ENCODE data around the gene SLC7A5.
"Not testable (repeated sequence)": the region's sequence is repeated elsewhere in the genome, so short reads cannot be mapped to it uniquely, and the experiment has no call there.

The SLC7A5 gene

DNA sequence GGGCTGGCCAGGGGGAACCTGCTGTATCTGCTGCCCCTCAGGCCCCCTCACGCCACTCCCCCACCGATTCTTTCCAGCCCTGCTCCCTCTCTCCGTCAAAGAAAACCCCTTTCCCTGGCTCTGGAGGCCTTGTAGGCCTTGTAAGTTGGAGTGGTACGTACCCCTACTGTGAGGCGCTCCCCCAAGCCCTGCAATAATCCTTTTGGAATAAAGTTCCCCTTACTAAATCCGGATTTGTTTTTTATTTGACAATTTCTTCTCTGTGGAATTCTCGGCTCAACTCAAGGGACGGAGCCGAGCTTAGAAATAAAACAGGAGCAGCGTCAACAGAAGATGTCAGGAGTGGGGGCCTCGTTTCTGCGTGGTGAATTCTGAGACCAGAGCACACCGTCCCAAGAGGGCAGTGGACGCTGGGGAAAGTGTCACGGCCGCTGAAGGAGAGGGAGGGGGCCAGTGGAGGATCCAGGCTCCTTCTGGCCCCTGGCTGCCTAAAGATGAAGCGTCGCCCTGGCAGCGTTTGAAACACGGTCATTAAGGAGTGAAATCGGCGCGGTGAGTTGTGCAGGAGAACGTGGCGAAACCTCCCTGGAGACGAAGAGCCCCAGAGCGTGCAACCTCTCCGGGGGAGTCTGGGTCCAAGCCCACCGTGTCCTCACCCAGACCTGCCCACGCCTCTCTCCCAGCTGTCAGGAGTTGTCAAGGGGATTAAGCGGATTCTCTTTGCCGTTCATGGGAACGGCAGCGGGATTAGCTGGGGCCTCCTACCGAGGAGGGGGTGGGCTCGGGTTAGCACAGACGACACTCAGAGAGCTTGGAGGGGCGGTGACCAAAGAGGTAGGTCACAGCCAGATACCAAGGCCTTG, 47.0 kb downstream of the SLC7A5 start:
- no peak for DNase-seq (ENCODE audit: low read depth in 2 of 2)

DNA sequence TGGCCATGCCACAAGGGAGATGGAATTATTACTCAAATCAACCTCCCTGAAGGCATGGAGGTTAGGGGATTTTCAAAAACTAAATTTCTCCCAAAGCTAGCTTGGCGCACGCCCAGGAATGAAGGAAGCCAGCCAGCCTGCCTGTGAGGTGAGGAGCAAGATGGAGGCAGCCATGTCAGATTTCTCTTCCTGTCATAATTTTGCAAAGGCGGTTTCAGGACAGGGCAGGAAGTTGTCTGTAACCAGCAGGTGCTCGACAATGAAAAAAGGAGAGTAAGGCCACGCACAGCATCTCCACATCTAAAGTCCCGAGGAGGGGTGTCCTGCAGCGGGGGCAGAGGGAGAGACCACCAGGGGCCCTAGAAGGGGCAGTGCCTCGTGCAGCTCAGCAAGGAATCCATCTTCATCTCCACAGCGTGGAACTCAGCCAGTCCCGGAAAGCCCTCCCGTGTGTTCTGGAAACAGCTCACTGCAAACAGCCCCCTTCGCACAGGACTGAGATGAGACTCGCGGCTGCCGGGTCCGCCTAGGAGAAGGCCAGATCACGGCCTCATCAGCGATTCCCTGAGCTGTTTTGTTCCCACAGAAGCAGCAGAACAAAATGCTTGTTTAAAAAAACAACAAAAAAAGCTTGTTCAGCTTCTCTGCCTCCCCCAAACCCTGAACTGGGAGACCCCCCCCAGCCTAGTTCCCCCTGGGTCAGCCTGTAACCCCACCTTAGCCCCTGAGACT, 47.8 kb downstream of the SLC7A5 start:
- no peak for DNase-seq (ENCODE audit: low read depth in 2 of 2)

DNA sequence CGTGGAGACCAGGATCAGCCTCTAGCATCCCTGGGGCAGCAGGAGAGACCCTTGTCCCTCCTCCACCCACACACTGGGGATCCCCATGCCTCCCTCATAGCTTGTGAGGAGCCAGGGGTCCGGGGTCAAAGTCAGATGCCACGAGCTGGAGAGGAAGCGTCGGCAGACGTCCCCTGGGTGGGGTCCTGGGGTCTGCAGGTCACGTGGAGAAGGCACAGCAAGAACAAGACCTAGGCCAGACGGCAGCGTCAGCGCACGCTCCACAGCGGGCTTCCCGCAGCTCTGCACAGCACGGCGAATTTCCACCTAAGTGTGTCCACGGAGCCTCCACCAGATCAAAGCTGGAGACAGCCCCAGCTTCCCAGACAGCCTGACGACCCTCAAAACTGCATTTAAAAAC, 49.3 kb downstream of the SLC7A5 start:
- DNase-seq (ENCODE audit: low read depth in 2 of 2) = no peak

DNA sequence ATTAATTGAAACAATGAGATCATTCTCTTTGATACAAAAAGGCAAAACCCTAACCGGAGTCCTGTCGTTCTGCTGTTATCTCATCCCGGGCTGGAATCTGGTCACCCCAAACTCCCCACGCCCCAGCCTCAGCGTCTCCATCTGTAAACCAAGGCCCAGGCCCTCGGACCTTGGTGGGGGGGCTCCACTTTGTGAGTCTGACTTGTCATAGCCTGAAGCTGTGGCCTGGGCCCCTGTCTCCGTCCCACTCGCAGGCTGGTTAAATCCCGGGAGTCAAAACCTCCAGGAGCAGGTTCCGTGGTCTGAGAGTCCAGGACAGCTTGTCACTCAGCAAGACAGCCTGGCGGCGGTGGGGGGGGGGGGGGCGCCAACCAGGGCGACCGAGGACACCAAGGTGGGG, 50.0 kb downstream of the SLC7A5 start:
- DNase-seq (ENCODE audit: low read depth in 2 of 2) = no peak

DNA sequence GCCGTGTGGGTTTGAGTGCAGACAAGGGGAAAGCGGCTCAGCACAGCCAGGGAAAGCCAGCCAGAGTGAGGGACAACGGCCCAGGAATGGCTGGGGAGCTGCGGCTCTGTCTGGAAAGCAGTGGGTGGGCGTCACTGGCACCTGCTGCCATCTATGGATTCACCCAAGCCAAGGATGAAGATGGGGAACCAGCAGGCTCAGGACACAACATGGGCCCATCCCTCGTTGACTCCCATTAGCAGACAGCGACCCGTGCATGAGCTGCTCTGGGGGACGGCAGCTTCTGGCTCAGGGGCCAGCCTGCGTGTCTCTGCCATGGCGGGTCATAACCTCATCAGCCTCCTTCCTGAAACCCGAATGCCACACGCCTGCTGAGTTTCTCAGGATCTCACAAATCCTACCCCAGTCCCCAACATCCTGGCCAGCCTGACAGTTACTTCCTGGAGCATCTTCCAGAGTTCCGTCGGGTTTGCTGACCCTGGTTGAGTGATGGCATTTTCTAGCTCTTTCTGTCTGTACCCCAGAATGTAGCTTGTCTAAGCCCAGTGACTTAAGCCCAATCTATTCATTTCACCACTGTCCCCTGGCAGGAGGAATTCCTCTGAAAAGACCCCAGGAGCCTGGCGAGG, 50.7 kb downstream of the SLC7A5 start:
- no peak for DNase-seq (ENCODE audit: low read depth in 2 of 2)

DNA sequence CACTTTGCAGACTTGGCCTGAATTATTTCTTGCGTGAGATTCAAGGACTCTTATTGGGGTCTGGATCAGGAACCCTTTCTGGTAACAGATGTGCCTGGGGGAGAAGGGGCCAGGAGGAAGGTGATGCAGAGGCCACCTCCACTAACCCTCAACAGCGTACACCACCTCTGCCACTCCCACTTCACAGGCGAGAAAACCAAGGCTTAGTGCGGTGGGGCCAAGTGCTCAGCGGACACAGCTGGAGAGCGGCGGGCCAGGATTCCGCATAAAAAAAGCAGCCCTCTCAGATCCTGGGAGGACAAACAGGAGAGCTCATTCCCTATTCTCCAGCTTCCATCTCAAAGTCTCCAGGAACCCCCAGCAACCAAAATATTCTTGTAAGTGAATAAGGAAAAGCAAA, 51.4 kb downstream of the SLC7A5 start:
- DNase-seq (ENCODE audit: low read depth in 2 of 2) = no peak

DNA sequence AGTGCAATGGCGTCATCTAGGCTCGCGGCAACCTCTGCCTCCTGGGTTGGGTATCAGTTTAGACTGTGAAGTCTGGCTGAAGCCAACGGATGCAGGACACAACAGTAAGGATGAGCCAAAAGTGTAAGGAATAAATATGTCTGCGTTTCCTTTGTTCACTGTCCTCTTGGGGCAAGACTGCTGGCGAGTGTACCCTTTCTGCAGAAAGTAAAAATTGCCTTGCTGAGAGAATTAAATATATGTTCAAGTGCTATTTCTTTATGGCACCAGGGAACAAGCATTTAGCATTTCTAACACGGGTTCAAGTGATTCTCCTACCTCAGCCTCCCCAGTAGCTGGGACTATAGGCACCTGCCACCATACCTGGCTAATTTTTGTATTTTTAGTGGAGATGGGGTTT, 51.9 kb downstream of the SLC7A5 start:
- not testable (repeated sequence) for DNase-seq (ENCODE audit: low read depth in 2 of 2)

DNA sequence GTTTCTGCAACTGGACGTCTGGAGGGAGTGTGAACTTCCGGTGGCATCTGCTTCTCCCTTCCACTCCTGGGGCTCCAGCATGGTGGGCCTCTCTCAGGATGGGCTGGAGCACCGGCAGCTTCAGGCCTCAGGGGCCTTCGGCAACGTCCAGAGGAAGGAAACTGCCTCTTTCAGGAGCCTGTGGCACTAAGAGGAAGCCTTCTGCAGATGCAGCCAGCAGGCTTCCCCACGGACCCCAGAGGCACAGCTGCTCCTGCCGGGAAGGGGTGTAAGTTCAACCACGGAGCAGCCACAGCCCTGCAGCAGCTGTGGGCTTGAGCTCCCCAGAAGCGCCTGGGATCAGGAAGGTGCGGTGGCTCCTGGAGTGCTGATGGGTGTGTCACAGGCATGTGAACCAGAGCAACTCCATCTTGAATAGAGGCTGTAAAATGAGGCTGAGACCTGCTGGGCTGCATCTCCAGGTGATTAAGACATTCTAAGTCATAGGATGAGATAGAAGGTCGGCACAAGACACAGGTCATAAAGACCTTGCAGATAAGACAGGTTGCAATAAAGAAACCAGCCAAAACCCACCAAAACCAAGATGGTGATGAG, 52.7 kb downstream of the SLC7A5 start:
- DNase-seq (ENCODE audit: low read depth in 2 of 2) = no peak

DNA sequence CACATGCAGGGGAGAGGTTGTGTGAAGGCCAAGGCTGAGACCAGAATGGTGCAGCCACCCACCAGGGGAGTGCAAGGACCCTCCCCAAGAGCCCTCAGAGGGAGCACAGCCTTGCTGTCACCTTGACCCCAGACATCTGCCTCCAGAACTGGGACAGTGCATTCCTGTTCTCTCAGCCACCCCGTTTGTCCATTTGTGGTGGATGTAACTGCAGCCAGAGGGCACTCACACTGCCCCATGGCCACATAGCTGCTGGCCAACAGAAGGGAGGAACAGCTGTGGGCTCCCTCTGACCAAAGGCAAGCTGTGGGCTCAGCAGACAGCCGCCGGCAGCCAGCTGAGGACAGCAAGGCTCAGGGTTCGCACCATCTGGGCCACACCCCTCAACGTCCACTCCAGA, 53.7 kb downstream of the SLC7A5 start:
- no peak for DNase-seq (ENCODE audit: low read depth in 2 of 2)

DNA sequence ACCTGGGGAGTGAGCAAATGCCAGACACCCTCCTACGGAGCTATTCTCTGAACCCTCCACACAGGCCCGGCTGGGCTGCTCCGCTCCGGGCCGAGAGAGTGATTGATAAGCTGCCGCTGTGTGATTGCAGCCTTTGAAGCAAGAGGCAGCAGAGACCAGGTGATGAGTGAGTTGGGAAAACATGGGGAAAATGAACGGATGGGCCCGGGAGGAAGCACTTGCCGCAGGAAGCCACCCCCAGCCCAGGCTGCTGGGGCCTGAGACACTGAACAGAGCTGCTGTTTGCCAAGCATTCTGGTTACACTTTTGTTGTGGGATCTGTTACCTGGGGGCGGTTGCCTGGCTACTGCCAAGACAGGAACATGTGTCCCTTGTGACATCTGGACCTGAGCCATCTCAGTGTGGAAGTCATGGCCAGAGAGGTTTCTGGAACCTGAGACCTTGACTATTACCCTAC, 57.1 kb downstream of the SLC7A5 start:
- DNase-seq (ENCODE audit: low read depth in 2 of 2) = no peak

DNA sequence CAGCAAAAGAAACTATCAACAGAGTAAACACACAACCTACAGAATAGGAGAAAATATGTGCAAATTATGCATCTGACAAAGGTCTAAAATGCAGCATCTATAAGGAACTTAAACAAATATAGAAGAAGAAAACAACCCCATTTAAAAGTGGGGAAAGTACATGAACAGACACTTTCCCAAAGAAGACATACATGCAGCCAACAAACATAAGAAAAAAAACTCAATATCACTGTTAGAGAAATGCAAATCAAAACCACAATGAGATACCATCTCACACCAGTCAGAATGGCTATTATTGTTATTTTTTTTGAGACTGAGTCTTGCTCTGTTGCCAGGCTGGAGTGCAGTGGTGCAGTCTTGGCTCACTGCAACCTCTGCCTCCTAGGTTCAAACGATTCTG, 57.9 kb downstream of the SLC7A5 start:
- DNase-seq (ENCODE audit: low read depth in 2 of 2) = not testable (repeated sequence)

DNA sequence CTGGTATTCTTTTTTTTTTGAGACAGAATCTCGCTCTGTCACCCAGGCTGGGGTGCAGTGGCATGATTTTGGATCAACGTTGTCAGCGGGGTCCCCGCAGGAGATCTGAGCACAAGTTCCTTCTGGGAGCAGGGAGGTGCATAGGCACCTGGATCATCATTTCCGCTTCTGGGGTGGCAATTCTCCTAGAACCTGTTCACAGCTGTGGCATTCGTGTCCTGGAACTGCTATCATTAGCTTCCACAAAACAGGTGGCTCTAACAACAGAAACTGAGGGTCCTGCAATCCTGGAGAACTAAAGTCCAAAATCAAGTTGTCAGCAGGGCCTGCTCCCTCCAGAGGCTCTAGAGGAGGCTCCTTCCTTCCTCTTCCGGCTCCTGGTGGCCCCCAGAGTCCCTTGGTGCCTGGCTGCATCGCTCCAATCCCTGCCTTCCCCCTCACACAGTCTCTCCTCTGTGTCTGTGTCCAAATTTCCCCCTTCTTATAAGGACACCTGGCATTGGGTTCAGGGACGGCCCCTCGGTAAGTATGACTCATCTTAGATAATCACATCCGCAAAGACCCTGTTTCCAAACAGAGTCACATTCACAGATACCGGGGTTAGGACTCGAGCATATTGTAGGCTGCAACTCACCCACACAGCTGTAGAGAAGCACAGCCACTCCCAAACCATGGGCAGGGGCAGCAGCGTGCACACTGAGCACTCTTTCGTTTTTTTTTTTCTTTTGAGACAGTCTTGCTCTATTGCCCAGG, 60.0 kb downstream of the SLC7A5 start:
- no peak for DNase-seq (ENCODE audit: low read depth in 2 of 2)

DNA sequence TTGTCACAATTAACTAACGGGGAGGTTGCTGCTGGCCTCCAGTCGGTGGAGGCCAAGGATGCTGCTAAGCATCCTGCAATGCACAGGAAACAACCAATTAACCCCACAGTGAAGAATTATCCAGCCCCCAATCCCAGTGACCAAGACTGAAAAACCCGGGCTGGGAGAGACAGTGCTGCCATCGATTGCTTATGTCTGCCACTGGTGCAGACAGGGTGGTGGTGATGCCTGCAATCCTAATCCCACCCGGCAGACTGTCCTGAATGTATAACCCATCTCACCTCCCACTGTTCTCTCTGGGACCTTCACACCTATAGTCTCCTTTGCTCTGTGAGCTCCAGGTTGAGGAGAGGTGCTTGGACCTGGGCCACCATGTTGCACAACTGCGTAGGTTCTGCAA, 61.2 kb downstream of the SLC7A5 start:
- DNase-seq (ENCODE audit: low read depth in 2 of 2) = no peak

DNA sequence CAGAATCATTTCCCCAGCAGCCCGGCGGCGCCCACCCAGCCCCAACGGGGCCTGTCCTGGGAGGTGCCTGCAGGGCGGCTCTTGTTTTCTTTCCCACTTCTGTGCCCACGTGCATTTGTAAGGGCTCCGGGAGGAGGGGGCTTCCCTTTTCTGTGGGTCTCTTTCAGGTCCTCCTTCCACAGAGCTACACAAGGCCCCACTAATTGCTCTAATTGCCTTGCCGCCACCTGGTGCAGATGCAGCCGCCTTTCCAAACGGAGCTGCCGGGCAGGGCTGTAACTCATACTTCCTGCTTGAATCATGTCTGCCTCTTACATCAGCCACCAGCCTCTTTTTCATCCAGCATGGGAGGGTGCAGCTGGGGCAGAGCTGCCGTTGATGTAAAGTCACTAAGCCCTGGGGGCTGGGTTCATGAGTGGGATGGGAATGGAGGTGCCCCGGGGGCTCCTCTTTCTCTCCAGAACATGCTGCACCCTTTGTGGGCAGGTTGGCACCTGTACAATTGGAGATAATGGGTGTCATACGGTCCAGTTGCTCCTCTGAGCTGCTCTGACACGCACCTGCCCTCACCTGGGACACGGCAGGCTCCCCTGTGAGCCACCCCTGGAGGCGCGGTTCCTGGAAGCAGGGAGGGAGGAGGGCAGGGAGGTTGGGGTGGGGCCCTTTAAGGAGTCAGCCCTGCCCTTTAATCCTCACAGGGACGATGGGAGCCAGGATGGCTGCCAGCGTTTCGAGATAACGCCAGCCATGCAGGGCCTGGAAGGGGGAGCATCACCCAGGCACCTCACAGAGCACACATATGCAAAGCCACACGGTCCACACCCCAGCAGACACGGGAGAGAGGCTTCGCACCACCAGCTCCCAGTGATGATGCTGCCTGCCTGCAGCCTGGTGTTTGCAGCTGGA, 62.4 kb downstream of the SLC7A5 start:
- peak in 1 of 2 donors; percentile 41 for DNase-seq (ENCODE audit: low read depth in 2 of 2)

DNA sequence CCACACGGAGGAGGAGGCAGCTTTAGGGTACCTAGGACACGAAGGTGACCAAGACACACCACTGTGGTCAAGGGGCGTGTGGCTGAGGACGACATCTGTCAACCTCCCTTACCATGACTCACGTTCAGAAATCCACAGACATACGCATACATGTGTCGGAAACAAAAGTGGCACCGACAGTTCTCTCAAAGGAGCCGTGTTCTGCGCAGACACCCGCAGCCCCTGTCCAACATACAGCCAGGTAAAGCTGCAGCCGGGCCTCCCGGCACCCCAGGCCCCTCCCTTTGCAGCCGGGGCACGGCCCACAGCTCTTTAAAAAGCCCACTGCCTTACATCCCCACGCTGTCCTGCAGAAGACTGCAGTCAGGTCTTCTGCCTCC, 63.1 kb downstream of the SLC7A5 start:
- DNase-seq (ENCODE audit: low read depth in 2 of 2) = no peak

DNA sequence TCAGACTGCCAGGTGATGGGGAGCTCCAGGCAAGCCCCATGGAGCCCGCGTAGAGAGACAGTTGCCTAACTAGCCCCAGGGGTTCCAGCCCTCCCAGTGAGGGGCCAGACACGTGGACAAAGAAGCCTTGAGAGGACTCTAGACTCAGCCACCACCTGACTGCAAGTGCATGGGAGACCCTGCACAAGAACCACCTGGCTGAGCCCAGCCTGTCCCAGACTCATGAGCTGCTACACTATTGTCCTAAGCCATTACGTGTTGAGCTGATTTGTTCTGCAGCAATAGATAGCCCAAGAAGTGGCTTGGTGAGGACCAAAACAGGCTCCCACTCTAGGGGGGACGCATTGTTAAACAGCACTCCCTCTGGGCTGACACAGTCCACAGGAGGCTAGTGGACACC, 65.9 kb downstream of the SLC7A5 start:
- no peak for DNase-seq (ENCODE audit: low read depth in 2 of 2)

DNA sequence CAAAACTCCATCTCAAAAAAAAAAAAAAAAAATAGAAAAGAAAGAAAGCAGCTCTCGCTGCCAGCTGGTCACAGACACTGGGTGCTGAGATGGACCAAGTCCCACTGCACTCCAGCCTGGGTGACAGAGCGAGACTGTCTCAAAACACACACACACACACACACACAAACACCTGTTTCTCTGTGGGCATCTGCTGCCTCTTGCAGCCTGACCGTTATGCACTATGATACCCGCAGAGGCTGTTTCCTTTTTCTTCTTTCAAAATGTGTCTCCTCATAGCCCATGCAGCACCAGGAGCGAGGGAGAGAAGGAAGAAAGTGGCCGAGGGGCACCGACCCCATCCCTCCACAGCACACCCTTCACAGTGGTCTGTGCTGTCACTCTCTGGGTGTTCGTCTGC, 66.6 kb downstream of the SLC7A5 start:
- no peak for DNase-seq (ENCODE audit: low read depth in 2 of 2)

DNA sequence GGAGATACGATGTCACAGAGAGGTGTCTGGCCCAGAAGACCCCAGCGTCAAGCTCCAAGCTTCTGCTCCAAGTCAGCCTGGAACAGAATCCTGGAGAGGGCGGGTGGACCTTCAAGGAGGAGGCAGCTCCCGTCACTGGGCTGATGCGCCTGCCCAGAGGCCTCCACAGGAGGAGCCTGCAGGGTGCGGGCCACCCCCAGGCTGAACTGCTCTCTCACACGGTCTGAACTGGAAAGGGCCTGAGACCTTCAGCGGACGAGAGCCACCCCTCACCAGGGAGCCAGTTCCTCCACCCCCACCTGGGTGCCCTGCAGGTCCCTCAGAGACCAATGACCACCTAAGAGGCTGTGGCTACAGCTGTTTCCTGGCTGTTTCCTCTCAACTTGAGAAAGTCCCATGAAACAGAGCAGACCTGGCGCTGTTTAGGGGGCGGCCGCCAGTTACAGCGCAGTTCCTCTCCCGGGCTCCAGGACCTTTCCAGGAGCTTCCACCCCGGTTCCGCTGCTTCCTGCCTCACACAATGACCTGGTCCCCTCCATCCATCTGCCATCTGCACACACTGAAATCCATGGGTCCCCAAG, 67.5 kb downstream of the SLC7A5 start:
- DNase-seq (ENCODE audit: low read depth in 2 of 2) = no peak

DNA sequence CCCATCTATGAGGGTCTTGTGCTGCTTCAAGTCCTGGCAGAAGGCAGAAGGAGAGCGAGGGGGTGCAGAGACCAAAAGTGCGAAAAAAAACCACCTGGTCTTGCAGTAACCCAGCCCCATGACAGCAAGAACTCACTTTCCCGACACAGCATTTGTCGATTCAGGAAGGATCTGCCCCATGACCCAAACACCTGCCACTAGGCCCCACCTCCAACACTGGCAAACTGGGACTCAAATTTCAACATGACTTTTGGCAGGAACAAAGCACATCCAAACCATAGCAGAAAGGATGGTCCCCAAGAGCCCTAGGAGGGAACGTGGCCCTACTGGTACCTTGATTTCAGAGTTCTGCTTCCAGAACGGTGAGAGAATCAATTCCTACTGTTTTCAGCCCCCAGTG, 68.8 kb downstream of the SLC7A5 start:
- no peak for DNase-seq (ENCODE audit: low read depth in 2 of 2)

DNA sequence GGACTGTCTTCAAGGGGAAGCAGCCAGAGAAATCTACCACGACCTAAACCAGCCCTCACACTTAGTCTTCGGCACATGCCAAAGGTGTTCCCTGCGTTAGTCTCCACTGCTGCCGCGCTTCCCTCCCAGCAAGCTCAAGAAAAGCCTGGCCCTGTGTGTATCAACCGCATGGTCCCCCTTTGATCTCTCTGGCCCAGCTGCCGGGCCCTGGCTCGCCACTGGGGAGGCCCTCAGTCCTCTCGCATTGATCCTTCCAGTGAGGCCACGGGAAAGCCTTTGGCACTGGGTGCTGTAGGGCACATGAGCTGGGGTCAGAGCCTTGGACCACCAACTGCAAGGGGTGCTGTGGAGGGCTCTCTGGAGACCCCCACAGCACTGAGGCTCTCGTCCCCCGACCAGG, 74.0 kb downstream of the SLC7A5 start:
- no peak for DNase-seq (ENCODE audit: low read depth in 2 of 2)
